Activated CD4-positive, alpha-beta T cell treated with anti-CD3 and anti-CD28 coated beads, Interleukin-2, amount 50 U/mL, for 16 hours (primary cell): ENCODE results near the gene RPRD1B.

Source experiments
- DNase-seq: peaks from one replicate; pipeline ENCODE4 v3.0.0-alpha.2; 2020

RPRD1B gene, protein sequence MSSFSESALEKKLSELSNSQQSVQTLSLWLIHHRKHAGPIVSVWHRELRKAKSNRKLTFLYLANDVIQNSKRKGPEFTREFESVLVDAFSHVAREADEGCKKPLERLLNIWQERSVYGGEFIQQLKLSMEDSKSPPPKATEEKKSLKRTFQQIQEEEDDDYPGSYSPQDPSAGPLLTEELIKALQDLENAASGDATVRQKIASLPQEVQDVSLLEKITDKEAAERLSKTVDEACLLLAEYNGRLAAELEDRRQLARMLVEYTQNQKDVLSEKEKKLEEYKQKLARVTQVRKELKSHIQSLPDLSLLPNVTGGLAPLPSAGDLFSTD

DNA sequence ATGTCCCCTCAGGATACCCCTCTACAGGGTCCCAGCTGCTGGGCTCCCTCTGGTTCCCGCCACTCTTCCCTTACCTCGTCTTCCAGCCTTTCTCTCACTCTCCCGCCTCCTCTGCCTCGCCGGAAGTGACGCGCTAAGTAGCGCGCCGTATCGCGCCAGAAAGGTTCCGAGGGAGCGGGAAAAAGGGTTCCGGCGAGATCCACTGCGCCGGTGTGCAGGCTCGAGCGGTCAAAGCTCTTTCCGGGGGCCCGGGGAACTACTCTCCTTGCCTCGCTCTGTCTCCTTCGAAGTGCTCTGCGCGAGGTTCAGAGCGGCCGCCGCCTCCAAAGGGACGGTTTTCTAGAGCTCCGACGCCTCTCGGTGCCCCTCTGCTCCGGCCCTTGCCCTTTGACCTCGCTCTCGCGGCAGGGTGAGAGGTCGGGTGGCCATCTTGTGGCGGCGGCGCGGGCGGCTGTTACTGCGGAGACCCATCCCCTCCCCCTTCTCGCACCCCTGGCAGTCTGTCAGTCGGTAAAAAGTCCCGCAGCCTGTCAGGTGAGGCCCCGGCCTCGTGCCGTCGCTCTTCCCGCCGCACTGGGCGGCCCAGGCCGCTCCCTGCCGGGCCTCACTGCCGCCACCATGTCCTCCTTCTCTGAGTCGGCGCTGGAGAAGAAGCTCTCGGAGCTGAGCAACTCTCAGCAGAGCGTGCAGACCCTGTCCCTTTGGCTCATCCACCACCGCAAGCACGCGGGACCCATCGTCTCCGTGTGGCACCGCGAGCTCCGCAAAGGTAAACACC lies at the start of gene RPRD1B, which contains the start of gene TTI1:
TSS of gene RPRD1B (plus strand) at position 417 of the 778 bp plus-strand sequence. CDS start at position 619, 202 bp downstream.
TSS of gene TTI1 (minus strand) at position 127 of the 778 bp plus-strand sequence. CDS start 19,640 bp downstream, outside the sequence.
- DNase-seq, result peak; percentile 93

DNA sequence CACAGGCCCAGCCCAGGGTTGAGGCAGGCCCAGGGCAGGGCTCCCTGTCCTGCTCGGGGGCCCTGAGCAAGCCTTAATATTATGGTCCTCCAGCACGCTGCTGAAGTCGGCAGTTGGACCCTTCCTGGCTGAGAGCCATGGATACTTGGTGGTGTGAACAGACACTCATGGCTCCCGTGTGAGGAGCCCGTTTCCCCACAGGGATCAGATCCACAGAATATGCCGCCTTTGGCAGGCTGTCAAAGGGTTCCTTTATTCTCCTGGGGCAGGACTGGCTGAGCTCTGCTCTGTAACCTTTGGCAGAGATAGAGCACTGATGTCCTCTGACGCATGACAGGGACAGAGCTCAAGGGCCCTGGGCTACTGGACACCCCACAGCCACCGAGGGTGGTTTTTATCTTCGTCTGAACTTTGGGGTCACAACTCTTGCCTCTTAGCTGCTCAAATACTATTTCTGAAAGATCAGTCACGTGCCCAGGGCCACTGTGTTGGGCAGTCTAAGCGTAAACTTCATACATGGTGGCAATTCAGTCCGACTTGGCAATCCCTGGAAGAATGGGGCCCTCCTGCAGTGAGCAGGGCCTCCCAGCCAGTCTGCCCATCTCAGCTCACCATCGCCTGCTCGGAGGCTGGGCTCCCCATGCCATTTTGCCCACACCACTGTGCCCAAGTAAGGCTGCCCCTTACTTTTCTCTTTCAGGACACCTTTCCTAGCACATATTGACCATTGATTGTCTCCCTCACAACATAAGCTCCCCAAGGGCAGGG lies 49.3 kb upstream of the RPRD1B start:
- DNase-seq, result no peak

- no peak for DNase-seq
These were observed 47.3 kb upstream of the RPRD1B start for GRCh38 chr20:37986044-37986858.

GRCh38 chr20:37986873-37987601 lies 46.5 kb upstream of the RPRD1B start:
- DNase-seq, result no peak

- DNase-seq, result no peak
These were observed 45.8 kb upstream of the RPRD1B start for GRCh38 chr20:37987602-37988290.

- no peak for DNase-seq
These were observed 45.1 kb upstream of the RPRD1B start for GRCh38 chr20:37988306-37988954.

DNA sequence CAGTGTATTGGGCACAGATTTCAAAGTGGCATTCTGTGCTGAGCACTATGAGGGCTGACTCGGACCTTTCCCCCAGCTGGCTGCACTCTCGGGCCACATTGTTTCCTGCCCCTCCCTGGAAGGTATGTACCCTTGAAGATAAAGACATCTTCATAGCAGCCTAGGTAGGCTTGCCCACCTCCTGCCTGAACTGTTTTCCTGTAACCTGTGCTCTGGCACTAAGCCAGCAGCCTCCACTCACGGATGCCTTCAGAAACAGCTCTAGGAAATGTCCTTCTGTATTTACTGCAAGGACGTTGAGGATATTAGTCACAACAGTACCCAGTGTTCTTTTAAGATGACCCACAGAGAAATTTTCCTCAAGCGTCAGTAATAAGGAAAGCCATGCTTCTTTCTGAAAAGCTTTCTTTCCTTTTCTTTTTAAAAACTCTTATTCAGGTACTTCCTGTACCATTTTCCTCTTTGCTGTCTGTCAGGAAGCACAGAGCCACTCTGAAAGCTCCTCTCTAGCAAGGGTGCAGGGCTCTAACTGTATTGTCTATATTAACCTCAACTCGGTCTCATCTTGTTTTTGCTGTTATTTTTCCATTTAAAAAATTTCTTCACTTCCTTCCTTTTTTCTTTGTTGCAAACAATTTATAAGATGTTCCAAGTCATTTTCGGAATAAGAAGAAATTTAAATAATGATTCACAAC lies 43.8 kb upstream of the RPRD1B start:
- peak; percentile 46 for DNase-seq

DNA sequence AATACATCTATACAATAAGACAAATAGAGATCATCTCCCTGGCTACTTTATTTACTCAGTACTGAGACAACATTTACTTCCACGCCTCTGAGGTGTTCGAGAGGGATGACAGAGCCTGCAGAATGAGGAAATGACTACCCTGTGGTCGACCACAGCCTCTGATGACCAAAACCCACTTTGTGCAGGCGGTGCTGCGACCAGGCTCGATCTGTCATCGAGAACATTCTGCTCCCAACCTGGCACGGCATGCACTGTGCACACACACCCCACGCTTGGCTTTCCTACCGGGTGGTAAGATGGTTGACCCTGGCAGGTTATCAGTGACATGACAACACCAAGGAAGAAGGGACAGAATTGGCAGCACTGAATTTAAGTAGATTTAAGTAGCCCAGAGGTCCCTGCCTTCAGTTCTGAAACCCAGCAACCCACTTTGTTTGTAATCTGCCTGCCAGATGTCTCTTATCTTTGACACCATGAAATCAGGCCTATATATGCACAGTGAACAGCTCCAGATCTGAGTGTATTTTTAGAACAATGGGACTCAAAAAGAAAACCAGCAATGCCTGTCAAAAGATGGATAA lies 42.9 kb upstream of the RPRD1B start:
- peak; percentile 93 for DNase-seq

GRCh38 chr20:37991157-37991866 lies 42.2 kb upstream of the RPRD1B start:
- peak; percentile 50 for DNase-seq

- DNase-seq, result no peak
These were observed 41.6 kb upstream of the RPRD1B start for GRCh38 chr20:37991908-37992307.

DNA sequence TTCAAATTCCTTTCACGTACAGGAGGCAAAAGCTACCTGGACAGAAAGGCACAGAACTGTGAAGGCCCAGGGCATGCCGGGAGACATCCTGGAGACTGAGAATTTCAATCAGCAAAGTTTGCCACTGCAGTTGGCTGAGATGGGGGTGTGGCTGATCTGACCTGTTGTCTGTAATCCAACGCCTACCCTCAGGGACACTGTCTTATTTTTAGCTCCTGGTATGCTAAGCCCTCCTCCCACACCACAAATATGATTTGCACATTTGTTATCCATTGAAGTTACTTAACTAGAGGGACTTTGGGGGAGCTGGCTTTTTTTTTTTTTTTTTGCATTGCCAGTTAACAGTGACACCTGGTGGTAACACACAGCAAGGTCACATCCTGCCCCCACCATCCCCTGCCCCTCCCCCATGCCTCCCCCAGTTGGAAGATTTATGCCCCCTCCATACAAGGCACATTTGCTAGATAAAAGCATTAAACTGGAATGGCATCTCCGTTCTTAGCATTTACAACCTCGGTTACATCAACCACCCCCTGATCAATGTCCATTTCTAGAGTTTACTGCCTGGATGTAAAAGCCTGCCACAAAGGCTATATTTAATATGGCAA lies 40.6 kb upstream of the RPRD1B start:
- DNase-seq, result no peak

DNA sequence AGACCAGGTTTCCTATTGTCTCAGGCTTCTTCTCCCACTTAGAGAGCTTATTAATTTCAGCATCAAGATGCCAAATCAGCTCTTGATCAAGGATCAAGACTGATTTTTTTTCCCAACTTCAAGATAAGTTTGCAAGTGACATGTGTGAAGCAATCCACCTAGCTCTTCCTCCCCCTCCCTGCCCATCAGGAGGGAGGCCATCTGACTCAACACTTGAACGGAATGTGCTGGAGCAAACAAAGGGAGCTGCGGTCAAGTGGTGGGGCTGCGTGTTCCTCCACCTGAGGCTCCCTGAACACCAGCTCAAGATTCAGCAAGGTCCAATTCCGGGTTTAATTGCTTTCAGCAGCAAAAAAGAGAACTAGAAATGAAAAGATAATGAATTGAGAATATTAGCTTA lies 39.0 kb upstream of the RPRD1B start:
- DNase-seq, result no peak

- DNase-seq, result no peak
These were observed 37.5 kb upstream of the RPRD1B start for GRCh38 chr20:37995856-37996605.

DNA sequence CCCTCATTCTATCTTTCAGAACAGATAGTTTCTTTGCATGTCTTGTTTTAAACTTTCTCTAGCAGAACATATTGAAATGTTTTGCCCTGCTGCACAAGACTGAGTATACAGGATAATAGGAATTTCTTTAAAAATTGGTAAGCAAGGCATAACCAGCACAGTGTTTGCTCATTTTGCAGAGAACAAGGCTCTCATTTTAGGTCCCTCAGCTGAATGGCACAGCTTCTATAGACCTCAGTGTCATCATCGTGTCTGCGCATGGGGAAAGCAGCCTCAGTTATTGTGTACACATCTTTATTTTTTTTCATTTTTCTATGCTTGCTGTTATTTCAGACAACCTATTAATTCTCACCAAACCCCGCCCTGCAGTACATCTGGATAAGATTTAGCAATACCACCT lies 36.0 kb upstream of the RPRD1B start:
- no peak for DNase-seq

DNA sequence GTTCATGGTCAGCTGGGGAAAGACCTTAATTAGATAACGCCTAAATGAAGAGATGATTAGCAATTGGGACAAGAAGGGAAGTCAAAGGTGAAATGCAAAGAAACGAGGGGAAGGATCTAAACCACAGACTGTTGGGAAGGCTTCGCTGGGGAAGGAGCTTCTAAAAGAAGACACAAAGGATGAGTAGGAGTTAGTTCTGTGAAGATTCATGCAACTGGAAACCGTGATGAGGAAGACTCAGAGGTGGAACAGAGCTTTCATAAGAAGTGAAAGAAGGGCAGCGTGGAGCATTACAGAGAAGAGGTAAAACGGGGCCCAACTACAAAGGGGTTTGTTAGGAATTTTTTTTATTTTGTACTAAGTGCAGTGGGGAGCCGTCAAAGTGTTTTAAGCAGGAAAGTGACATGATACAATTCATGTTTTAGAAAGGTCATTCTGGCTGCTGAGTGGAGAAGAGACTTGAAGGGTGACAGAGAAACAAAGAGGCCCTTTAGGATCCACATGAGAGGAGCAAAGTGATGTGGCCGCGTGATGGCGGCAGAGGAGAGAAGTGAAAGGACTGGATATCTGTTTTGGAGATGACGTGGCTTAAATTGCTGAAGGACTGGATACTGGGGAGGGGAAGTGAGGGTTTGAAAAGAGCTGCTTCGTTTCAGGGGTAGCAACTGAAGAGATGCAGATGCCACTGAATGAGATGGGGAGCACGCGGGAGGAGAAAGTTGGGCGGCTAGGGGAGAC lies 33.9 kb upstream of the RPRD1B start:
- DNase-seq, result no peak

- DNase-seq, result no peak
These were observed 33.3 kb upstream of the RPRD1B start for GRCh38 chr20:38000293-38000692.
